ENCODE data around the gene SETBP1. TPM values are rescaled to one million over a fixed set of nuclear protein-coding genes. Genes with fewer than 3 reads are reported as not detected.
"Not testable (repeated sequence)": the region's sequence is repeated elsewhere in the genome, so short reads cannot be mapped to it uniquely, and the experiment has no call there.

SETBP1 gene
- total RNA-seq, 1 donor from 2014 or later, result 12.4 TPM

DNA sequence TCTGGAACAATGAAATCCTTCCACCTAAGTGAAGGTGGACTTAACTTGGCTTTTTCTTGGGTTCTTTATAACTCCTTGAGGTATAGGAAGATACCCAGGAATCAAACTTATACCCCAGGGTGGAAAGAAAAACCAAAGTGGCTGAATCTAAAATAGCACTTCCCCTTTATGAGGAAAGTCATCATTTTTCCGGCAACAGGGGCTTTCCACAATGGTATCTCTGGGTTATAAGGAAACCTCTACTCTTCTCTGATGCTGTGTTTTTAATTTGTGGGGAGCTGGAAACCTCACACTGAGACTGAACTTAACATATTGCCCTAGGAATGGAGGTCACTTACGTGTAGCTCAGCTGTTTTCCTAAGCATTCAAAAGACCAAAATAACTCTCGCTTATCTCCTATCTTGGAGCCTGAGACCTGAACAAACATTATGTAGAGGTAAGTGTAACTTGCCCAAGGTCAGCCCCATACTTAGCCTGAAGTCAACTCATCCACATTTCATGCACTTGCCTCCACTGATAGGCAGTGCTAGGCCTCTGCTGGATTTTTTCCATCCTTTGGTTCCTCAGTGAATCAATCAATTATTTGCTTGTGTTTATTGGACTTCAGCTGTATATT lies 117.9 kb downstream of the SETBP1 start:
- H3K36me3 Mint-ChIP-seq (ENCODE audit: low read depth, unreplicated experiment), result peaks cover 3% of the 10 kb centered on the region
- H3K4me1 Mint-ChIP-seq (ENCODE audit: low read depth, unreplicated experiment), result peaks cover 42% of the 10 kb centered on the region
- no peak overlapping the region for H3K4me2 ChIP-seq (ENCODE audit: low read length)
- H3K79me2 ChIP-seq (ENCODE audit: insufficient read depth, low read length), result no peaks in the 10 kb centered on the region
- no peak overlapping the region for H3K4me3 Mint-ChIP-seq (ENCODE audit: unreplicated experiment)
- FAIRE-seq (no peak), DNase-seq (ENCODE audit: low read depth) (no peak)
- H3K36me3 ChIP-seq (ENCODE audit: insufficient read depth, low read length), result no peaks in the 10 kb centered on the region
- no peak overlapping the region for H3K27ac ChIP-seq (ENCODE audit: low read depth, low read length)
- TF ChIP-seq EZH2 (IDR thresholded peaks at IDR 0.05; ENCODE audit: insufficient read depth, low read length) (no peak), CTCF (IDR thresholded peaks at IDR 0.05; ENCODE audit: insufficient read depth, low read depth, low read length) (no peak)
- no peak overlapping the region for H3K9ac ChIP-seq (ENCODE audit: low read length)
- H3K4me3 ChIP-seq (ENCODE audit: insufficient read depth, low read depth, low read length), result no peak overlapping the region
- H3K9me3 ChIP-seq (ENCODE audit: insufficient read depth, low read depth, low read length), result no peaks in the 10 kb centered on the region
- no peak overlapping the region for H3K27ac Mint-ChIP-seq (ENCODE audit: unreplicated experiment)
- H3K9me3 Mint-ChIP-seq (ENCODE audit: unreplicated experiment), result peaks cover 4% of the 10 kb centered on the region
- H2AFZ ChIP-seq (ENCODE audit: low read depth, low read length), result no peak overlapping the region
- H3K4me1 ChIP-seq (ENCODE audit: insufficient read depth, low read length), result peaks cover 10% of the 10 kb centered on the region
- H3K27me3 ChIP-seq (ENCODE audit: insufficient read depth, low read length), result no peaks in the 10 kb centered on the region
- no peaks in the 10 kb centered on the region for H3K27me3 Mint-ChIP-seq (ENCODE audit: low read depth, unreplicated experiment)
- no peaks in the 10 kb centered on the region for H4K20me1 ChIP-seq (ENCODE audit: insufficient read depth, low read length)

DNA sequence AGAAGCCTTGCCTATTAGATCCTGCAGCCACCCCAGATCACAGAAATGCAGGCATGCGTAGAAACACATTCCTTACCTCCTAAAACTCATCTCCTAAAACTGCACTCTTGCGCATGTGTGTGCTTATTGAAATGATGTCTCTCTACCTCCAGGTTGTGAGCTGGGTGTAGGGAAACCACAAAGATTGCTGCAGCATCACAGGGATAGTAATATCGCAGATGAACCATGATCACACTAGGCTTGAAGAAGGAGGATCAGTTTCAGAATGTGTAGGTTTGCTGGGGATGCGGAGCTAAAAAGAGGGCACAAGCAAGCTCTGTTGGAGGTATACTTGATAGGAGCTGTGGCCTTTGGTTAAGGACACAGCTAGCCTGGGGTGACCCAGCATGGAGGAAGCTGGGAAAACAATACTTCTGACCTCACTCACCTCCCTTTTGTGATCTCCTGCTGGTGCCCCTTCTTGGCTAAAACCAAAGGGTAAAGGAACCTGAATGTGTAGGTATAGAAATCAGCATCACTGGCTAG lies 118.8 kb downstream of the SETBP1 start:
- no peaks in the 10 kb centered on the region for H3K36me3 ChIP-seq (ENCODE audit: insufficient read depth, low read length)
- Mint-ChIP-seq H3K4me1 (ENCODE audit: low read depth, unreplicated experiment) (peaks cover 42% of the 10 kb centered on the region), H3K27ac (ENCODE audit: unreplicated experiment) (no peak overlapping the region), H3K27me3 (ENCODE audit: low read depth, unreplicated experiment) (no peaks in the 10 kb centered on the region), H3K36me3 (ENCODE audit: low read depth, unreplicated experiment) (peaks cover 3% of the 10 kb centered on the region), H3K9me3 (ENCODE audit: unreplicated experiment) (peaks cover 2% of the 10 kb centered on the region), H3K4me3 (ENCODE audit: unreplicated experiment) (no peak overlapping the region)
- H4K20me1 ChIP-seq (ENCODE audit: insufficient read depth, low read length), result no peaks in the 10 kb centered on the region
- H3K79me2 ChIP-seq (ENCODE audit: insufficient read depth, low read length), result no peaks in the 10 kb centered on the region
- no peak for DNase-seq (ENCODE audit: low read depth)
- no peak overlapping the region for H3K4me3 ChIP-seq (ENCODE audit: insufficient read depth, low read depth, low read length)
- peaks cover 10% of the 10 kb centered on the region for H3K4me1 ChIP-seq (ENCODE audit: insufficient read depth, low read length)
- no peaks in the 10 kb centered on the region for H3K9me3 ChIP-seq (ENCODE audit: insufficient read depth, low read depth, low read length)
- no peak overlapping the region for H3K9ac ChIP-seq (ENCODE audit: low read length)
- H3K27me3 ChIP-seq (ENCODE audit: insufficient read depth, low read length), result no peaks in the 10 kb centered on the region
- FAIRE-seq, result no peak
- no peak overlapping the region for H3K27ac ChIP-seq (ENCODE audit: low read depth, low read length)
- H3K4me2 ChIP-seq (ENCODE audit: low read length), result no peak overlapping the region
- TF ChIP-seq CTCF (IDR thresholded peaks at IDR 0.05; ENCODE audit: insufficient read depth, low read depth, low read length), result no peak
- no peak for TF ChIP-seq EZH2 (IDR thresholded peaks at IDR 0.05; ENCODE audit: insufficient read depth, low read length)
- no peak overlapping the region for H2AFZ ChIP-seq (ENCODE audit: low read depth, low read length)

DNA sequence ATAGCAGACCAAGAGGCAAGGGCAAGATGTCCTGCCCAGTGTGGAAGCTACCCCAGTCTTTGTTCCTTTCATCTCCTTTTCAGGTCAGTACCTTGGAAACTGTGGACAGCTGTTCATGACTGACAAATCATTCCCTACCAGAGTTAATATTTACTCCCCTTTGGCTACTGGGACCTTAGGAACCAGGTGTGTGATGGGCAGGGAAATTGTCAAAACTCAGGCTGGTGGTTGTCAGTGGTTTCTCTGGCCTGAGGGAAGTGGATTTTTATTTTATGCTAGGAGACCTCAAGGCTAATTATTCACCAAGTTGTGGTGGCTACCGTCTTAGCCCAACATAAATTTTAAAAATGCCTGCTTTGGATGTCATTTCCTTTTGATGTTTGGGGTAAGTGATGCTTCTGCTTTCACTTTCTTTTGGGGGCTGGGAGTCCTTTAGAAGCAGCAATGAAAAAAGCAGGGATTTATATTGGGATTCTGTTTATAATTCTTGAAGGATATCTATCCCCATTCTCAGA lies 119.3 kb downstream of the SETBP1 start:
- peaks cover 3% of the 10 kb centered on the region for H3K36me3 Mint-ChIP-seq (ENCODE audit: low read depth, unreplicated experiment)
- Histone ChIP-seq H3K4me3 (ENCODE audit: insufficient read depth, low read depth, low read length) (no peak overlapping the region), H3K9me3 (ENCODE audit: insufficient read depth, low read depth, low read length) (no peaks in the 10 kb centered on the region), H3K36me3 (ENCODE audit: insufficient read depth, low read length) (no peaks in the 10 kb centered on the region), H3K9ac (ENCODE audit: low read length) (no peak overlapping the region), H4K20me1 (ENCODE audit: insufficient read depth, low read length) (no peaks in the 10 kb centered on the region), H3K79me2 (ENCODE audit: insufficient read depth, low read length) (no peaks in the 10 kb centered on the region), H3K4me1 (ENCODE audit: insufficient read depth, low read length) (peaks cover 10% of the 10 kb centered on the region), H3K27ac (ENCODE audit: low read depth, low read length) (no peak overlapping the region), H2AFZ (ENCODE audit: low read depth, low read length) (no peak overlapping the region), H3K4me2 (ENCODE audit: low read length) (no peak overlapping the region), H3K27me3 (ENCODE audit: insufficient read depth, low read length) (no peaks in the 10 kb centered on the region)
- no peak overlapping the region for H3K4me3 Mint-ChIP-seq (ENCODE audit: unreplicated experiment)
- no peak overlapping the region for H3K27ac Mint-ChIP-seq (ENCODE audit: unreplicated experiment)
- H3K4me1 Mint-ChIP-seq (ENCODE audit: low read depth, unreplicated experiment), result peaks cover 42% of the 10 kb centered on the region
- FAIRE-seq (no peak), DNase-seq (ENCODE audit: low read depth) (no peak)
- H3K27me3 Mint-ChIP-seq (ENCODE audit: low read depth, unreplicated experiment), result no peaks in the 10 kb centered on the region
- no peak for TF ChIP-seq CTCF (IDR thresholded peaks at IDR 0.05; ENCODE audit: insufficient read depth, low read depth, low read length)
- no peak for TF ChIP-seq EZH2 (IDR thresholded peaks at IDR 0.05; ENCODE audit: insufficient read depth, low read length)
- H3K9me3 Mint-ChIP-seq (ENCODE audit: unreplicated experiment), result peaks cover 2% of the 10 kb centered on the region

GRCh38 chr18:44800766-44801165 lies 120.1 kb downstream of the SETBP1 start:
- not testable (repeated sequence) for H3K4me1 ChIP-seq (ENCODE audit: insufficient read depth, low read length); H3K4me2 ChIP-seq (ENCODE audit: low read length); H3K36me3 ChIP-seq (ENCODE audit: insufficient read depth, low read length); H3K27me3 Mint-ChIP-seq (ENCODE audit: low read depth, unreplicated experiment); H3K9ac ChIP-seq (ENCODE audit: low read length); H2AFZ ChIP-seq (ENCODE audit: low read depth, low read length); H3K4me3 Mint-ChIP-seq (ENCODE audit: unreplicated experiment); H3K9me3 ChIP-seq (ENCODE audit: insufficient read depth, low read depth, low read length); FAIRE-seq; H3K79me2 ChIP-seq (ENCODE audit: insufficient read depth, low read length); H3K27me3 ChIP-seq (ENCODE audit: insufficient read depth, low read length); H3K36me3 Mint-ChIP-seq (ENCODE audit: low read depth, unreplicated experiment); H3K9me3 Mint-ChIP-seq (ENCODE audit: unreplicated experiment); H3K27ac ChIP-seq (ENCODE audit: low read depth, low read length); H3K4me3 ChIP-seq (ENCODE audit: insufficient read depth, low read depth, low read length); H4K20me1 ChIP-seq (ENCODE audit: insufficient read depth, low read length); DNase-seq (ENCODE audit: low read depth); H3K27ac Mint-ChIP-seq (ENCODE audit: unreplicated experiment)
- peaks cover 42% of the 10 kb centered on the region for H3K4me1 Mint-ChIP-seq (ENCODE audit: low read depth, unreplicated experiment)

Data from astrocyte (in vitro differentiated cells and primary cell).